Astrocyte of the cerebellum (primary cell): ENCODE results near the gene CLUH.

Experiments
- DNase-seq: peaks from one replicate; pipeline ENCODE4 v3.0.0-alpha.2; 2011; ENCODE audit warnings: low read depth
- H3K4me3 ChIP-seq: 2 replicates; pipeline ENCODE4 v1.5.1; 2011; ENCODE audit warnings: mild to moderate bottlenecking, low read depth, low read length, moderate library complexity
- CTCF ChIP-seq: IDR thresholded peaks from 2 replicates; pipeline ENCODE4 v1.5.1; 2012; ENCODE audit warnings: low read length, low read depth, moderate library complexity, mild to moderate bottlenecking; ENCODE audit errors: missing control alignments
- in situ Hi-C: cut with HindIII; loops from 2 replicates; pipeline ENCODE4 v1.10.0; 2017; ENCODE audit warnings: low sequenced_read_pairs

CLUH gene

DNA sequence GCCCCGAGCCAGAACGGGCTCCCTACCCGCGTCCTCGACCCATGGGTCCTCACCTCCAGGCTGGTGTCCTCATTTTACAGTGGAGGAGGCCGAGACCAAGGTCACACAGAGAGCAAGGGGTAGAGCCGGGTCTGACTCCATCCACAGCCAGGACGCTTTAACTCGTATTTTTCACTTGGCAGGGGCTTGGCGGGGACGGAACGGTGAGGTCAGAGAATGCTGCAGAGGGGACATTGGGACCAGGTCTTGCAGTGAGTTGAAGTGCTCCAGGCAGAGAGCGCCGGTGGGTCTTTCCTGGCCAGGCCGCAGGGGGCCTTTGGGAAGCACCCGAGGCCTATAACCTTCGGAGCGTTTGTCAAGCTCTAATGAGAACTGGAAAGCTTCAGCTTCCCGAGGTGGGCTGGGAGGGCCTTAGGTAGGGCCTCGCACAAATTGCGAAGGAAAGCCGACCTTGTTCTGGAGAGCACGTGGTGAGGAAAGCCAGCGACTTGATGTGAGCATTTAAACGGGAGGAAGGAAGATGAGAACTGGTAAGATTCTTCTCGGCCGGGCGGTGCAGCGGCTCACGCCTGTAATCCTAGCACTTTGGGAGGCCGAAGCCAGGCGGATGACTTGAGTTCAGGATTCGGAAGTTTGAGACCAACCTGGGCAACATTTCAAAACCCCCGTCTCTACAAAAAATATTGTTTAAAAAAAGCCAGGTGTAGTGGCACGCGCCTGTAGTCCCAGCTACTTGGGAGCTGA is 908 bp upstream of the CLUH start:
- in situ Hi-C loops: no loop called here
- TF ChIP-seq CTCF: no peak
- peak overlapping the region; percentile 67 for H3K4me3 ChIP-seq
- no peak for DNase-seq

DNA sequence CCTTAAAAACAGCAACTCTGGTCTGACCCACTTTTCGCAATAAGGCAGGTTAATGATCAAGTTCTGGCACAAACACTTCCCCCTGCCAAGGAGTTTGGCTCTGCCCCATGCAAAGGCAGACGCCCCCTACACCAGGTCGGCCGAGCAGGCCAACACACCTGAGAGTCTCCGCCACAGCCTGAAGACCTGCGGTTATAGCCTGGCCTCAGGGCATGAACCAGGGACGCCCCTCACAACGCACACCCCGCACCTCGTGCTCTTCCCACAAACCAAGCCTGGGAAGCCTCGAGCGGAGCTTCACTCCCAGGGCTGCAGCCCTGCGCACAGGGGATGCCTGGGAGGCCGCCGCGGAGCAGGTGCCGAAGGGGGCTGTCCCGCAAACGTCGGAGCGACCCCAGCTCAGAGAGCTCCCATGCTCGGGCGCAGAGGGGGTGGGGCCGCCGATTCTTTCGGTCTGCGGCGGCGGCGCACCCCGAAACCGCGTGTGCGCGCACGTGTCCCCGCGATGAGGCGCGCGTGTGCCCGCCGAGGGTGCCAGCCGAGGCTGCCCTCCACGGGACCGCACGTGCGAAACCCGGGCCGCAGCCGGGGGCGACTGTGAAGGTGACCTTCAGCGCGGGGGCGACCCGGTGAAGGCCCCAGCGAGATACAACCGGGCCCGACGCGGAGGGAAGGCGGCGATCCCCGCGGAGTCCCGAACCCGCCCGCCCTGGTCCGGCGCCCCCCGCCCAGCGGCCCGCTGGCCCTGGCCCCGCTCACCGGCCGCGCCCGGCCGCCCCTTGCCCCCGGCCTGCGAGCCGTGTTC is 559 bp downstream of the CLUH start:
- in situ Hi-C loops: no loop called here
- peak overlapping the region; percentile 67 for H3K4me3 ChIP-seq
- TF ChIP-seq CTCF: no peak
- DNase-seq: no peak

- H3K4me3 ChIP-seq: peak overlapping the region; percentile 67
- no peak for TF ChIP-seq CTCF
- no peak for DNase-seq
- in situ Hi-C loops: no loop called here
These were observed 1.3 kb downstream of the CLUH start for GRCh38 chr17:2710071-2710802.

- DNase-seq: no peak
- in situ Hi-C loops: no loop called here
- no peak for TF ChIP-seq CTCF
- no peak overlapping the region for H3K4me3 ChIP-seq
These were observed 2.3 kb downstream of the CLUH start for GRCh38 chr17:2709183-2709661.

GRCh38 chr17:2708585-2709182 is 2.9 kb downstream of the CLUH start:
- in situ Hi-C loops: no loop called here
- TF ChIP-seq CTCF: no peak
- H3K4me3 ChIP-seq: no peak overlapping the region
- no peak for DNase-seq
